Lower lobe of right lung (tissue), 2 donors: ENCODE data around the gene ZCCHC4. TPM values are rescaled to one million over a fixed set of nuclear protein-coding genes. Genes with fewer than 3 reads are reported as not detected.

Experiments used
- ATAC-seq, 2 donors: fragments of 200-7000 bp; cut with Tn5 transposase; one replicate each; pipeline ENCODE4 v1.9.1; 2020 to 2022; ENCODE audit warnings: mild to moderate bottlenecking in 2 of 2, moderate library complexity in 2 of 2
- DNase-seq: peaks from one replicate; pipeline ENCODE4 v3.0.0-alpha.2; 2020
- H3K27ac ChIP-seq: fragments of 200-600 bp; one replicate; pipeline ENCODE4 v1.8.0; 2022
- H3K27me3 ChIP-seq: fragments of 200-600 bp; one replicate; pipeline ENCODE4 v1.8.0; 2022; ENCODE audit warnings: low read depth
- H3K36me3 ChIP-seq: fragments of 200-600 bp; one replicate; pipeline ENCODE4 v1.8.0; 2022; ENCODE audit warnings: mild to moderate bottlenecking
- H3K4me1 ChIP-seq: fragments of 200-600 bp; one replicate; pipeline ENCODE4 v1.8.0; 2022
- H3K4me3 ChIP-seq: fragments of 200-600 bp; one replicate; pipeline ENCODE4 v1.8.0; 2022; ENCODE audit warnings: mild to moderate bottlenecking
- H3K9me3 ChIP-seq: fragments of 200-600 bp; one replicate; pipeline ENCODE4 v1.8.0; 2022
- CTCF ChIP-seq: fragments of 200-600 bp; IDR thresholded peaks from one replicate; pipeline ENCODE4 v1.8.0; 2022; ENCODE audit warnings: antibody characterized with exemption, mild to moderate bottlenecking
- intact Hi-C: fragments of 100-400 bp; cut with DNase I; formaldehyde crosslinking; loops from one replicate; pipeline ENCODE4 v1.11.0; 2022
- long read RNA-seq: library from polyadenylated mRNA; unstranded; transcript quantifications from one replicate; pipeline ENCODE4 v2.0.0, GENCODE V29; 2021
- total RNA-seq: library from RNA; stranded (reverse); fragmentation: NEBNext Ultra II Directional; extraction: Animal tissue kit (Norgen Biotek cat#: 25700); gene quantifications from one replicate; pipeline ENCODE4 v1.2.1, GENCODE V29; 2021
- donor health status: DM: no; HTN: yes; CAD: no; lungs with severe emphysema.

Gene ZCCHC4
- 12.2 TPM for total RNA-seq
- long read RNA-seq, partial matches to known transcripts, result 6 of 14 reads
- long read RNA-seq, other reads (novel, unspliced or antisense), result 5 of 14 reads

GRCh38 chr4:25312496-25313200, at the start of gene ZCCHC4:
TSS of gene ZCCHC4 (plus strand) at chr4:25312774. CDS start at chr4:25312810, 36 bp downstream.
- Histone ChIP-seq H3K27ac (peak within 1 kb of the TSS; percentile 85), H3K9me3 (no peaks in the 10 kb centered on the region), H3K4me3 (peak within 1 kb of the TSS; percentile 74), H3K36me3 (peaks cover 27% of the 10 kb centered on the region), H3K4me1 (peaks cover 8% of the 10 kb centered on the region), H3K27me3 (no peaks in the 10 kb centered on the region)
- TF ChIP-seq CTCF, result peak; percentile 99
- ATAC-seq (peak; percentile 98 to 100), DNase-seq (peak; percentile 92)
- intact Hi-C loops, result no loop called here

GRCh38 chr4:25271866-25272265, 40.7 kb upstream of the ZCCHC4 start:
- Histone ChIP-seq H3K27me3 (no peaks in the 10 kb centered on the region), H3K27ac (no peak overlapping the region), H3K36me3 (peaks cover 41% of the 10 kb centered on the region), H3K4me1 (no peaks in the 10 kb centered on the region), H3K9me3 (no peaks in the 10 kb centered on the region), H3K4me3 (no peak overlapping the region)
- ATAC-seq (no peak), DNase-seq (no peak)
- no peak for TF ChIP-seq CTCF
- intact Hi-C loops, result no loop called here

- intact Hi-C loops, result no loop called here
- no peak for TF ChIP-seq CTCF
- ATAC-seq, result no peak
- Histone ChIP-seq H3K9me3 (no peaks in the 10 kb centered on the region), H3K4me1 (no peaks in the 10 kb centered on the region), H3K27ac (no peak overlapping the region), H3K36me3 (peaks cover 32% of the 10 kb centered on the region), H3K27me3 (no peaks in the 10 kb centered on the region), H3K4me3 (no peak overlapping the region)
- no peak for DNase-seq
Observed at GRCh38 chr4:25280210-25280609, 32.4 kb upstream of the ZCCHC4 start.

GRCh38 chr4:25283948-25284347, 28.6 kb upstream of the ZCCHC4 start:
- Histone ChIP-seq H3K9me3 (peaks cover 5% of the 10 kb centered on the region), H3K4me1 (no peaks in the 10 kb centered on the region), H3K27ac (no peak overlapping the region), H3K4me3 (no peak overlapping the region), H3K36me3 (peaks cover 10% of the 10 kb centered on the region), H3K27me3 (no peaks in the 10 kb centered on the region)
- intact Hi-C loops, result no loop called here
- peak; percentile 51 to 87 for ATAC-seq
- no peak for TF ChIP-seq CTCF
- no peak for DNase-seq

- Histone ChIP-seq H3K4me1 (no peaks in the 10 kb centered on the region), H3K27ac (no peak overlapping the region), H3K36me3 (peaks cover 10% of the 10 kb centered on the region), H3K27me3 (no peaks in the 10 kb centered on the region), H3K9me3 (peaks cover 5% of the 10 kb centered on the region), H3K4me3 (no peak overlapping the region)
- ATAC-seq, result peak in 1 of 2 donors; percentile 42
- no peak for DNase-seq
- intact Hi-C loops, result no loop called here
- TF ChIP-seq CTCF, result no peak
Observed at GRCh38 chr4:25284466-25284865, 28.1 kb upstream of the ZCCHC4 start.
